ENCODE measurements around the gene ASAP3. TPM values are rescaled to one million over a fixed set of nuclear protein-coding genes. Genes with fewer than 3 reads are reported as not detected.
A peak's percentile ranks its signal among the peaks of the same experiment; 100 is the strongest.
"Not testable (repeated sequence)": the region's sequence is repeated elsewhere in the genome, so short reads cannot be mapped to it uniquely, and the experiment has no call there.

The ASAP3 gene
- polyA plus RNA-seq, 1 donor from 2014 or later = 0.66 TPM

DNA sequence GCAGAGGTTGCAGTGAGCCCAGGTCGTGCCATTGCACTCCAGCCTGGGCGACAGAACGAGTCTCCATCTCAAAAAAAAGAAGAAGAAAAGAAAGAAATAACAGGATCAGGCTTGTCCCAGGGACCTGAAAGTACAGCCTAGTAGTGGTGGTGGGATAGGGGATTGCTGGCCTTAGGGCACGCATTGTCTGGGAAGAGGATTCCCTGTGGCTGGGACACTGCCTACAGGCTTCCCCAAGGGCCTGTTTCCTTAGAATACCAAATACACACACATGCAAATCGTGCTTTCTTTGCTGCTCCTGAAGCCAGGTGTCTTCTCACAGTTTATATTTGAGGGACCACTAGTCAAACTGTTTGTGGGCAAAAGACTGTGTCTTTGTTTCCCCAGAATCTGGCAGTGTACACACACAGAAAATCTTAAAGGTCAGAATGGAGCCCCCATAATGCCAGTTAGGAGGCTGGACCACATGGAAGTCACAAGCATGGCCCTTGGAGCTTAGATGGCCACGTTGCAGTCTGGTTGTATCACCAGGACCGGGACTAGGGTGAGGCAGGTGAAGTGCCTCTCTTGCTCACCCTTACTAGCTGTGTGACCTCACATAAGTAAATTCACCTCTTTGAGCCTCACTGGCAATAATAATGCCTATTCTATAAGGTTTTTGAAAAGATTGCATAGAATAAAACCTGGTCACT, 12.7 kb upstream of the ASAP3 start:
- Mint-ChIP-seq H3K27me3 (peaks cover 1% of the 10 kb centered on the region), H3K27ac (peak overlapping the region in 1 of 3 donors; percentile 48), H3K4me3 (no peak overlapping the region), H3K36me3 (peaks cover 2% of the 10 kb centered on the region), H3K4me1 (peaks cover 9 to 15% (median 13%) of the 10 kb centered on the region in 3 donors), H3K9me3 (no peaks in the 10 kb centered on the region)

- not testable (repeated sequence) for H3K4me1 Mint-ChIP-seq, H3K27ac Mint-ChIP-seq, H3K9me3 Mint-ChIP-seq, H3K36me3 Mint-ChIP-seq, H3K4me3 Mint-ChIP-seq, H3K27me3 Mint-ChIP-seq
Measured at GRCh38 chr1:23494836-23495235, 10.9 kb upstream of the ASAP3 start.

DNA sequence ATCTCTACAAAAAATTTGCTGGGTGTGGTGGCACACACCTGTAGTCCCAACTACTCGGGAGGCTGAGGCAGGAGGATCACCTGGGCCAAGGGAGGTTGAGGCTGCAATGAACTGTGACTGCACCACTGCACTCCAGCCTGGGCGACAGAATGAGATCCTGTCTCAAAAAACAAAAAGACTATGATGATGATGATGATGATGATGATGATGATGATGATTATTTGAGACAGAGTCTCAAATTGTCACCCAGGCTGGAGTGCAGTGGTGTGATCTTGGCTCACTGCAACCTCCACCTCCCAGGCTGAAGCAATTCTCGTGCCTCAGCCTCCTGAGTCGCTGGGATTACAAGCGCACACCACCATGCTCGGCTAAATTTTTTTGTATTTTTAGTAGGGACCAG, 8.8 kb upstream of the ASAP3 start:
- not testable (repeated sequence) for H3K4me3 Mint-ChIP-seq

DNA sequence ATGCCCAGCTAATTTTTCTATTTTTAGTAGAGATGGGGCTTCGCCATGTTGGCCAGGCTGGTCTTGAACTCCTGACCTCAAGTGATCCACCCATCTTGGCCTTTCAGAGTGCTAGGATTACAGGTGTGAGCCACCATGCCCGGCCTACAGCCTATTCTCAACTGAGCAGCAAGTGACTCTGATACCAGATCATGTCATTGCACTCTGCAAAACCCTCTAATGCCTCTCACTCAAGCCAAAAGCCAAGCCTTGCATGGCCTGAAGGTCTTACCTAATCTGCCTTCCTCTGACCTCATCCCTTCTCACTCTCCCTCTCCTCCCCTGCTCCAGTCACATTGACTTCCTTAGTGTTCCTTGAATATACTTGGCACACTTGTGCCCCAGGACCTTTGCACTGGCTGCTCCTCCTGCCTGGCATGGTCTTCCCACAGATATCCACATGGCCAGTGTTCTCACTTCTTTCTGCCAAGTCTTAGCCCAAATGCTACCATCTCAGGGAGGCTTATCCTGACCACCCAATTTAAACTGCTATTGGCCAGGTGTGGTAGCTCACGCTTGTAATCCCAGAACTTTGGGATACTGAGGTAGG, 8.2 kb upstream of the ASAP3 start:
- peaks cover 9% of the 10 kb centered on the region for H3K27me3 Mint-ChIP-seq
- H3K27ac Mint-ChIP-seq = no peak overlapping the region
- H3K4me3 Mint-ChIP-seq = no peak overlapping the region
- H3K36me3 Mint-ChIP-seq = peaks cover 2% of the 10 kb centered on the region
- H3K9me3 Mint-ChIP-seq = no peaks in the 10 kb centered on the region
- H3K4me1 Mint-ChIP-seq = peaks cover 0 to 3% (median 3%) of the 10 kb centered on the region in 3 donors

More for the DNA sequence above, 8.8 kb upstream of the ASAP3 start:
- not testable (repeated sequence) for H3K27ac Mint-ChIP-seq, H3K4me1 Mint-ChIP-seq, H3K27me3 Mint-ChIP-seq, H3K36me3 Mint-ChIP-seq, H3K9me3 Mint-ChIP-seq

DNA sequence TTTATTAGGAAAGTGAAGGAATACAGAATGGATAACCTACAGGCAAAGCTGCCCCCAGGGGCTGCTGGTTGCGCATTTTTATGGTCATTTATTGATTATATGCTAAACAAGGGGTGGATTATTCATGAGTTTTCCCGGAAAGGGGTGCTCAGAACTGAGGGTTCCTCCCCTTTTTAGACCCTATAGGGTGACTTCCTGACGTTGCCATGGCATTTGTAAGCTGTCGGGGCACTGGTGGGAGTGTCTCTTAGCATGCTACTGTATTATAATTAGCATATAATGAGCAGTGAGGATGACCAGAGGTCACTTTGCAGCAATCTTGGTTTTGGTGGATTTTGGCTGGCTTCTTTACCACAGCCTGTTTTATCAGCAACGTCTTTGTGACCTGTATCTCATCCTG, 5.9 kb upstream of the ASAP3 start:
- peaks cover 9% of the 10 kb centered on the region for H3K27me3 Mint-ChIP-seq
- H3K4me1 Mint-ChIP-seq = peaks cover 0 to 4% (median 1%) of the 10 kb centered on the region in 3 donors
- peak overlapping the region in 1 of 3 donors; percentile 73 for H3K27ac Mint-ChIP-seq
- H3K4me3 Mint-ChIP-seq = no peak overlapping the region
- peaks cover 2% of the 10 kb centered on the region for H3K36me3 Mint-ChIP-seq
- no peaks in the 10 kb centered on the region for H3K9me3 Mint-ChIP-seq

GRCh38 chr1:23485002-23485332, 988 bp upstream of the ASAP3 start:
- Mint-ChIP-seq H3K4me3 (peak overlapping the region; percentile 58 to 98 (median 90)), H3K9me3 (no peaks in the 10 kb centered on the region), H3K27me3 (peaks cover 10% of the 10 kb centered on the region), H3K4me1 (peaks cover 16 to 21% (median 20%) of the 10 kb centered on the region in 3 donors), H3K36me3 (no peaks in the 10 kb centered on the region), H3K27ac (peak overlapping the region in 1 of 3 donors; percentile 85)

DNA sequence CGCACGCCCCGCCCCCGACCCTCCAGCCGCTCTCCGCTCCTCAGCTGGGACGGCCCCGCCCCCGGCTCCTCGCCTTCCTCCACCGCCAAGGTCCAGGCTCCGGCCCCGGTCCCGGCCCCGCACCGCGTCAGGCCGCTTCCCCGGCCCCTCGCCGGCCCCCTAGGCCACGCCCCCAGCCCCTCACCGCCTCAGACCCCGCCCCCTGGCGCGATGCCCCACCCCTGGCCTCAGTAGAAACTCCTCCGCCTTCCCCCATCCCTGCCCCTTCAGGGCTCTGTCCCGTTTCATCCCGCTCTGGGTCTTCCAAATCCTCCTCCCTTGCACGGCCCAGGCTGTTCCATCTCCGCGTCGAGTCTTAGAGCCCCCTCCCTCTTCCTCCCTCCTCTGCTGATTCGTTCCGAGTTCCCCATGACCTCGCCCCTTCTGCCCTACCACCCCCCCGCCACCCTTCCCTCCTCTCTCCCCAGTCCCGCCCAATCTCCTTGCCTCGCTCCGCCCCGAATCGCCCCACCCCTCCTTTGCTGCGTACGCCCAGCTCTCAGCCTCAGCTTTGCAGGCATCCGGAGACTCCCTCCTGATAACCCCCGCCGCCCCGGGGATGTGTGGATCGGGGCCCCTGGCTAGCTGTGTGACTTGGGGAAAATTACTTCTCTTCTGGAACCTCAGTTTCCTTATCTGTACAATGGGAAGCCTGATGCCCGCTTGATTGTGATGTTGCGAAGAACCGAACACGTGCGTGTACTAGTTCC, 448 bp upstream of the ASAP3 start:
- Mint-ChIP-seq H3K4me3 (peak overlapping the region; percentile 58 to 98 (median 90)), H3K27me3 (peaks cover 9% of the 10 kb centered on the region), H3K27ac (peak overlapping the region in 1 of 3 donors; percentile 85), H3K36me3 (no peaks in the 10 kb centered on the region), H3K4me1 (peaks cover 16 to 21% (median 20%) of the 10 kb centered on the region in 3 donors), H3K9me3 (no peaks in the 10 kb centered on the region)

- Mint-ChIP-seq H3K36me3 (peaks cover 4% of the 10 kb centered on the region), H3K9me3 (no peaks in the 10 kb centered on the region), H3K27me3 (peaks cover 13% of the 10 kb centered on the region), H3K27ac (no peak overlapping the region), H3K4me3 (peak overlapping the region in 3 of 4 donors; percentile 18 to 78 (median 63)), H3K4me1 (peaks cover 16 to 21% (median 20%) of the 10 kb centered on the region in 3 donors)
Measured at GRCh38 chr1:23481904-23482303, 2.1 kb downstream of the ASAP3 start.

DNA sequence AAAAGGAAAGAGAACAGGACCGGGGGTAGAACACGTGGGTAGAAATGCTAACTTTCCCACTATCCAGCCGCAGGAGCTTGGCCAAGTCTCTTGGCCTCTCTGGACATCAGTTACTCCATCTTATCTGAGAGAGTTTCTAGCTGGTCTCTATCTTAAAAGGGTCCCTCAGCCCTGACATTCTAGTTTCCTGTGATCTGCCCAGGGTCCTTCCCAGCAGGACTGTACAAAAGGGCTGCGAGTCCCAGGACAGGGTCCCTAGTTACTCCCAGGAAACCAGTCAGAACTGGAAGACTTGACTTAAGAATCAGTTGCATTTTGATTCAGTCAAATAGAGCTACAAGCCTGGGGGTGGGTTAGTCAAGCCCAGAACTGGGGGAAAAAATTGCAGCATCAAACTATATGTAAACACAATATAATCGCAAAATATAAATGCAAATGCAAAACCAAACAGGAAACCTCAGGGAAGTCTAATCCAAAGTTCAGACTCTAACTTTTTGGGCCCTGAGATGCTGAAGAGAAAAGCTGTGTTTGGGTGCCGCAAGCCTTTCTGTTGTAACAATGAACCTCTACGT, 2.9 kb downstream of the ASAP3 start:
- H3K4me1 Mint-ChIP-seq = peaks cover 17 to 21% (median 18%) of the 10 kb centered on the region in 3 donors
- peak overlapping the region; percentile 8 to 86 (median 64) for H3K4me3 Mint-ChIP-seq
- H3K36me3 Mint-ChIP-seq = peaks cover 4% of the 10 kb centered on the region
- H3K9me3 Mint-ChIP-seq = no peaks in the 10 kb centered on the region
- H3K27me3 Mint-ChIP-seq = peaks cover 18% of the 10 kb centered on the region
- H3K27ac Mint-ChIP-seq = peak overlapping the region in 2 of 3 donors; percentile 37 to 76

GRCh38 chr1:23480187-23481025, 3.6 kb downstream of the ASAP3 start:
- peaks cover 18% of the 10 kb centered on the region for H3K27me3 Mint-ChIP-seq
- peaks cover 16 to 21% (median 17%) of the 10 kb centered on the region in 3 donors for H3K4me1 Mint-ChIP-seq
- H3K27ac Mint-ChIP-seq = peak overlapping the region in 2 of 3 donors; percentile 37 to 76
- H3K9me3 Mint-ChIP-seq = no peaks in the 10 kb centered on the region
- H3K4me3 Mint-ChIP-seq = peak overlapping the region in 3 of 4 donors; percentile 49 to 86 (median 78)
- peaks cover 4% of the 10 kb centered on the region for H3K36me3 Mint-ChIP-seq

DNA sequence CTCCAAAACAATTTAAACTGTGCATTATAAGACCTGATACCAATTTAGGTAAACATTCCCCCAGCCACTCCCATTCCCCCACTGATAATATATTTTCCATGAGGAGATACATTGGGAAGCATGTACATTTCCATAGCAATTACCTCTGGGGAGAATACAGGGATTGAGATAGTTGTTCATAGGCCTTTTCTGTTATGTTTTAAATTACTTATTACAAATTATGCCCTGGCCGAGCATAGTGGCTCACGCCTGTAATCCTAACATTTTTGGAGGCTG, 4.4 kb downstream of the ASAP3 start:
- Mint-ChIP-seq H3K27ac (no peak overlapping the region), H3K4me3 (no peak overlapping the region), H3K4me1 (peaks cover 16 to 17% (median 17%) of the 10 kb centered on the region in 3 donors), H3K36me3 (peaks cover 4% of the 10 kb centered on the region), H3K9me3 (no peaks in the 10 kb centered on the region), H3K27me3 (peaks cover 20% of the 10 kb centered on the region)

DNA sequence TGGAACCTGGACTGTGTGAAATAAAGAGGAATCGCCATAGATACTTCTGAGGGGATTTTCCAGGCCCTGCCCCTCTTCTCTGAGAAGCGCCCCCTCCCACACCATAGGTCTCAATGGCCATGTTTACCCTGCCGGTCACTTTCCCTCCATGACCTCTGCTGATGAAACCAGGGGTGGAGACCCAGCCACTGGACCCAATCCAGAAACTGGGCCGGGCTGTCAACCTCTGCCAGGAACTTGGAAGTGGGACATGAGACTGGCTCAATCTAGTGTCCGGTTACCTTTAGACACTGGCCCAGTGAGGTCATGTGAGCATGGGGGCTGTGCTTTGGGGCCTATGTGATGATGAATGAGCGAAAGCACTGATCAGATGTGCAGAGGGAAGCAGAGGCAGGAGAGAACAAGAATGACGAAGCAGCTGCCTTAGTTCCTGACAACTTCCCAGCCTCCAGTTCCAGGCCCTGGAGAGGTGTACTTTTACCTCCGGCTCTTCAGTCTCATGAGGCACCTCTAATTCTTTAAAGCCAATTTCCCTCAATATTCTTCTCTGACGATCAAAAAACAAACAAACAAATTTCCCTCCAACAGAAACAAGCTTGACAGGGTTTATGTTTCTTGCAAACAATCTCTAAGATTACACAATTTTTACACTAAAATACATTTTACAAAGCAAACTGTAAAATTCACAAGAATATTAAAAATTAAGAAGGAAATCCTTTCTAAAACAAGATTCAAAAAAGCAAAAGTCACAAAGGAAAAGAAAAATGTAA, 4.9 kb downstream of the ASAP3 start:
- Mint-ChIP-seq H3K27ac (no peak overlapping the region), H3K4me1 (peaks cover 16 to 17% (median 17%) of the 10 kb centered on the region in 3 donors), H3K27me3 (peaks cover 20% of the 10 kb centered on the region), H3K9me3 (no peaks in the 10 kb centered on the region), H3K4me3 (no peak overlapping the region), H3K36me3 (peaks cover 4% of the 10 kb centered on the region)

DNA sequence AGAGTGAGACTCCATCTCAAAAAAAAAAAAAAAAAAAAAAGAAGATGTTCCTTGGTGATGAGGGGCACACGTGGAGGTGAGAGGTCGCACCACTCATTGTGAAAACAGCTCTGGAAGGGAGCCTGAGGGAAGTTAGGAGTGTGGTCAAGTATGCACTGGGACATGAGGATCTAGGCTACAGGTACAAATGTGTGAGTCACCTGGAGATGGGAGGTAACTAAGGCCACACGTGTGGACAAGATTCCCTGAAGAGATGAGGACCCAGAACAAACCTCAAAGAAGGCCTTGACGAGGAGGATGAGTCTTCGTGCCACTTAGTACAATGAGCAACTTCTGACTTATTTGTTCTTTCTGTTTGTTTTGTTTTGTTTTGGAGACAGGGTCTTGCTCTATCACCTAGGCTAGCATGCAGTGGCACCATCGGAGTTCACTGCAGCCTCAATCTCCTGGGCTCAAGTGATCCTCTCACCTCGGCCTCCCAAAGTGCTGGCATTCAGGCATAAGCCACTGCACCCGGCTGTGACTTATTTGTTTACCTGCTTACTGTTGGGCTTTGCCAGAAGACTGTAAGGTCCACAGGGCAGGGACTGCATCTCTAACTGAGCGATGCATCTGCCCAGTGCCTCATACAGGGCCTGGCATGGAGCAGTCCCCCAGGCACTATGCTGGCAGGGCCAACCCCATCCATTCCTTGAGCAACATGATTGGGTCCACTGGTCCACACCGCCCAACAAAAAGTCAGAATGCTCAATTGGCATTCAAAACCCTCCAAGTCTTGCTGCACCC, 6.4 kb downstream of the ASAP3 start:
- Mint-ChIP-seq H3K9me3 (no peaks in the 10 kb centered on the region), H3K4me1 (peaks cover 11 to 12% (median 12%) of the 10 kb centered on the region in 3 donors), H3K4me3 (no peak overlapping the region), H3K27ac (no peak overlapping the region), H3K27me3 (peaks cover 12% of the 10 kb centered on the region), H3K36me3 (peaks cover 4% of the 10 kb centered on the region)
